ENCODE data around the gene EXOC6B. TPM values are rescaled to one million over a fixed set of nuclear protein-coding genes. Genes with fewer than 3 reads are reported as not detected.

Gene EXOC6B
- total RNA-seq, 1 experiment from 2014 or later = 40.1 TPM

GRCh38 chr2:72325592-72326422 lies 500.0 kb downstream of the EXOC6B start:
- no peak overlapping the region for H2AFZ ChIP-seq (ENCODE audit: low read length)
- no peak overlapping the region for H3K4me2 ChIP-seq (ENCODE audit: insufficient read depth, insufficient read length, low read length)
- H3K4me1 Mint-ChIP-seq = no peaks in the 10 kb centered on the region
- no peaks in the 10 kb centered on the region for H3K79me1 ChIP-seq (ENCODE audit: insufficient read depth, low read depth, low read length, poor library complexity, severe bottlenecking)
- H3K4ac ChIP-seq (ENCODE audit: low read depth, low read length) = no peak overlapping the region
- TF ChIP-seq, protein P1, sequence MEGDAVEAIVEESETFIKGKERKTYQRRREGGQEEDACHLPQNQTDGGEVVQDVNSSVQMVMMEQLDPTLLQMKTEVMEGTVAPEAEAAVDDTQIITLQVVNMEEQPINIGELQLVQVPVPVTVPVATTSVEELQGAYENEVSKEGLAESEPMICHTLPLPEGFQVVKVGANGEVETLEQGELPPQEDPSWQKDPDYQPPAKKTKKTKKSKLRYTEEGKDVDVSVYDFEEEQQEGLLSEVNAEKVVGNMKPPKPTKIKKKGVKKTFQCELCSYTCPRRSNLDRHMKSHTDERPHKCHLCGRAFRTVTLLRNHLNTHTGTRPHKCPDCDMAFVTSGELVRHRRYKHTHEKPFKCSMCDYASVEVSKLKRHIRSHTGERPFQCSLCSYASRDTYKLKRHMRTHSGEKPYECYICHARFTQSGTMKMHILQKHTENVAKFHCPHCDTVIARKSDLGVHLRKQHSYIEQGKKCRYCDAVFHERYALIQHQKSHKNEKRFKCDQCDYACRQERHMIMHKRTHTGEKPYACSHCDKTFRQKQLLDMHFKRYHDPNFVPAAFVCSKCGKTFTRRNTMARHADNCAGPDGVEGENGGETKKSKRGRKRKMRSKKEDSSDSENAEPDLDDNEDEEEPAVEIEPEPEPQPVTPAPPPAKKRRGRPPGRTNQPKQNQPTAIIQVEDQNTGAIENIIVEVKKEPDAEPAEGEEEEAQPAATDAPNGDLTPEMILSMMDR (conservative IDR thresholded peaks at IDR 0.05) = peak; percentile 78
- no peaks in the 10 kb centered on the region for H3K27me3 Mint-ChIP-seq (ENCODE audit: low read depth)
- H4K5ac ChIP-seq (ENCODE audit: insufficient read length, low read depth, low read length) = no peak overlapping the region
- no peak overlapping the region for H3K56ac ChIP-seq (ENCODE audit: insufficient read length, low read depth, low read length)
- WGBS (ENCODE audit: extremely low coverage, insufficient read length, low lambda C conversion rate) = no CpG with 5 or more reads among the region's 8 CpGs
- no peaks in the 10 kb centered on the region for H3K4me1 ChIP-seq (ENCODE audit: insufficient read depth, low read length)
- no peak overlapping the region for H3K14ac ChIP-seq (ENCODE audit: insufficient read depth, low read length)
- no peak overlapping the region for H3K9ac ChIP-seq (ENCODE audit: extremely low read depth, insufficient read length, low read length)
- no peak overlapping the region for H2BK20ac ChIP-seq (ENCODE audit: low read depth, low read length, poor library complexity, severe bottlenecking)
- no peak overlapping the region for H2BK15ac ChIP-seq (ENCODE audit: low read depth, low read length)
- H2BK5ac ChIP-seq (ENCODE audit: insufficient read length, low read length) = no peak overlapping the region
- H3K9me3 Mint-ChIP-seq = no peaks in the 10 kb centered on the region
- no peaks in the 10 kb centered on the region for H3K9me3 ChIP-seq (ENCODE audit: control insufficient read depth, low read depth, low read length)
- H2BK120ac ChIP-seq (ENCODE audit: low read depth, low read length, poor library complexity, severe bottlenecking) = no peak overlapping the region
- no peak overlapping the region; a peak in 1 of 7 replicates for H3K27ac Mint-ChIP-seq
- H2BK12ac ChIP-seq (ENCODE audit: insufficient read length, low read depth, low read length) = no peak overlapping the region
- no peak overlapping the region for H3T11ph ChIP-seq (ENCODE audit: low read length)
- H4K20me1 ChIP-seq (ENCODE audit: control insufficient read depth, insufficient read depth, insufficient read length) = no peaks in the 10 kb centered on the region
- no peak overlapping the region for H4K91ac ChIP-seq (ENCODE audit: insufficient read length, low read depth, low read length)
- no peaks in the 10 kb centered on the region for H3K23me2 ChIP-seq (ENCODE audit: insufficient read length, low read depth, low read length, poor library complexity, severe bottlenecking)
- H2AK5ac ChIP-seq (ENCODE audit: insufficient read length, low read length) = no peak overlapping the region
- H3K79me2 ChIP-seq (ENCODE audit: insufficient read depth, low read length) = no peaks in the 10 kb centered on the region
- H3K27ac ChIP-seq (ENCODE audit: insufficient read length, low read depth, low read length) = no peak overlapping the region
- H3K27me3 ChIP-seq (ENCODE audit: insufficient read depth, low read length) = no peaks in the 10 kb centered on the region
- H4K8ac ChIP-seq (replicated peaks; ENCODE audit: insufficient read length, low read depth, low read length) = no peak overlapping the region
- no peaks in the 10 kb centered on the region for H3K36me3 Mint-ChIP-seq (ENCODE audit: insufficient read depth in 1 of 3, low read depth in 3 of 3)
- no peak overlapping the region for H3K18ac ChIP-seq (ENCODE audit: insufficient read length, low read depth, low read length)
- DNase-seq = peak; percentile 51
- no peak overlapping the region for H3K23ac ChIP-seq (ENCODE audit: insufficient read length, low read depth, low read length)
- H3K4me3 Mint-ChIP-seq = no peak overlapping the region
